HEK293 (cell line): ENCODE results near the gene PANX1.
A peak's percentile ranks its signal among the peaks of the same experiment; 100 is the strongest.

Experiments used
- BCL6B ChIP-seq: fragments of 450-650 bp; formaldehyde crosslinking; IDR thresholded peaks from 2 replicates; pipeline ENCODE4 v1.5.1; 2017; ENCODE audit warnings: missing biosample characterization, missing genetic modification characterization
- CTCF ChIP-seq: fragments of 450-650 bp; formaldehyde crosslinking; IDR thresholded peaks from 2 replicates; pipeline ENCODE4 v1.5.1; 2016; ENCODE audit warnings: missing biosample characterization, missing genetic modification characterization
- ELK4 ChIP-seq: IDR thresholded peaks from 2 replicates; pipeline ENCODE4 v1.6.1; 2011; ENCODE audit warnings: mild to moderate bottlenecking, low read depth, low read length, borderline replicate concordance
- HIC1 ChIP-seq: fragments of 450-650 bp; formaldehyde crosslinking; IDR thresholded peaks from 2 replicates; pipeline ENCODE4 v1.5.1; 2016; ENCODE audit warnings: missing biosample characterization, missing genetic modification characterization
- IKZF3 ChIP-seq: fragments of 450-650 bp; IDR thresholded peaks from 2 replicates; pipeline ENCODE4 v1.5.0; 2018; ENCODE audit warnings: missing biosample characterization, mild to moderate bottlenecking, missing genetic modification characterization, moderate library complexity
- KLF1 ChIP-seq: fragments of 450-650 bp; formaldehyde crosslinking; IDR thresholded peaks from 2 replicates; pipeline ENCODE4 v1.5.1; 2016; ENCODE audit warnings: missing biosample characterization, missing genetic modification characterization
- KLF16 ChIP-seq: fragments of 450-650 bp; formaldehyde crosslinking; IDR thresholded peaks from 2 replicates; pipeline ENCODE4 v1.5.1; 2017; ENCODE audit warnings: missing biosample characterization, missing genetic modification characterization
- MEIS1 ChIP-seq: sonication (generic); formaldehyde crosslinking; IDR thresholded peaks from 2 replicates; pipeline ENCODE4 v1.8.1; 2022; ENCODE audit warnings: missing genetic modification reagents, mild to moderate bottlenecking, borderline replicate concordance
- PRDM10 ChIP-seq: fragments of 450-650 bp; formaldehyde crosslinking; IDR thresholded peaks from 2 replicates; pipeline ENCODE4 v1.5.1; 2016; ENCODE audit warnings: missing biosample characterization, missing genetic modification characterization
- PRDM4 ChIP-seq: fragments of 450-650 bp; formaldehyde crosslinking; IDR thresholded peaks from 2 replicates; pipeline ENCODE4 v1.5.1; 2017; ENCODE audit warnings: missing biosample characterization, missing genetic modification characterization
- RBAK ChIP-seq: fragments of 450-650 bp; formaldehyde crosslinking; IDR thresholded peaks from 2 replicates; pipeline ENCODE4 v1.5.1; 2016; ENCODE audit warnings: missing biosample characterization, missing genetic modification characterization
- REPIN1 ChIP-seq: fragments of 450-650 bp; formaldehyde crosslinking; IDR thresholded peaks from 2 replicates; pipeline ENCODE4 v1.5.1; 2017; ENCODE audit warnings: missing biosample characterization, missing genetic modification characterization, low read depth
- ZBTB17 ChIP-seq: fragments of 450-650 bp; formaldehyde crosslinking; IDR thresholded peaks from 2 replicates; pipeline ENCODE4 v1.5.1; 2016; ENCODE audit warnings: missing biosample characterization, missing genetic modification characterization
- ZEB2 ChIP-seq: fragments of 450-650 bp; formaldehyde crosslinking; IDR thresholded peaks from 2 replicates; pipeline ENCODE4 v1.5.1; 2016; ENCODE audit warnings: missing biosample characterization, missing genetic modification characterization
- ZFP3 ChIP-seq: fragments of 450-650 bp; formaldehyde crosslinking; IDR thresholded peaks from 2 replicates; pipeline ENCODE4 v1.5.1; 2016; ENCODE audit warnings: low read depth, missing biosample characterization, missing genetic modification characterization
- ZFP41 ChIP-seq: fragments of 450-650 bp; formaldehyde crosslinking; IDR thresholded peaks from 2 replicates; pipeline ENCODE4 v1.5.1; 2016; ENCODE audit warnings: missing biosample characterization, missing genetic modification characterization, borderline replicate concordance
- ZNF169 ChIP-seq: fragments of 450-650 bp; formaldehyde crosslinking; IDR thresholded peaks from 2 replicates; pipeline ENCODE4 v1.5.1; 2016; ENCODE audit warnings: missing biosample characterization, missing genetic modification characterization
- ZNF202 ChIP-seq: fragments of 450-650 bp; formaldehyde crosslinking; IDR thresholded peaks from 2 replicates; pipeline ENCODE4 v1.5.1; 2016; ENCODE audit warnings: missing biosample characterization, missing genetic modification characterization, borderline replicate concordance
- ZNF23 ChIP-seq: fragments of 450-650 bp; formaldehyde crosslinking; IDR thresholded peaks from 2 replicates; pipeline ENCODE4 v1.5.1; 2016; ENCODE audit warnings: missing biosample characterization, missing genetic modification characterization, borderline replicate concordance
- ZNF302 ChIP-seq: fragments of 450-650 bp; formaldehyde crosslinking; IDR thresholded peaks from 2 replicates; pipeline ENCODE4 v1.5.1; 2016; ENCODE audit warnings: missing biosample characterization, missing genetic modification characterization, low read depth
- ZNF37A ChIP-seq: fragments of 450-650 bp; IDR thresholded peaks from 2 replicates; pipeline ENCODE4 v1.5.1; 2018; ENCODE audit warnings: missing biosample characterization, missing genetic modification characterization
- ZNF416 ChIP-seq: fragments of 450-650 bp; formaldehyde crosslinking; IDR thresholded peaks from 2 replicates; pipeline ENCODE4 v1.5.1; 2016; ENCODE audit warnings: missing biosample characterization, missing genetic modification characterization
- ZNF549 ChIP-seq: fragments of 450-650 bp; IDR thresholded peaks from 2 replicates; pipeline ENCODE4 v1.5.1; 2018; ENCODE audit warnings: missing biosample characterization, missing genetic modification characterization, mild to moderate bottlenecking, inconsistent platforms, moderate library complexity
- ZNF600 ChIP-seq: fragments of 450-650 bp; formaldehyde crosslinking; IDR thresholded peaks from 2 replicates; pipeline ENCODE4 v1.5.1; 2016; ENCODE audit warnings: missing biosample characterization, missing genetic modification characterization
- ZNF658 ChIP-seq: fragments of 450-650 bp; formaldehyde crosslinking; IDR thresholded peaks from 2 replicates; pipeline ENCODE4; 2016; ENCODE audit warnings: missing biosample characterization, missing genetic modification characterization
- ZNF664 ChIP-seq: fragments of 450-650 bp; formaldehyde crosslinking; IDR thresholded peaks from 2 replicates; pipeline ENCODE4 v1.5.1; 2016; ENCODE audit warnings: missing biosample characterization, missing genetic modification characterization
- ZNF785 ChIP-seq: fragments of 450-650 bp; formaldehyde crosslinking; IDR thresholded peaks from 2 replicates; pipeline ENCODE4 v1.5.1; 2016; ENCODE audit warnings: missing biosample characterization, missing genetic modification characterization
- ZNF837 ChIP-seq: fragments of 450-650 bp; formaldehyde crosslinking; IDR thresholded peaks from 2 replicates; pipeline ENCODE4 v1.5.1; 2016; ENCODE audit warnings: missing biosample characterization, missing genetic modification characterization

PANX1 gene

GRCh38 chr11:94128746-94129511 lies at the start of gene PANX1 (continued):
- TF ChIP-seq ELK4: peak; percentile 73; the same call in 1 of the 2 replicates
- no peak for TF ChIP-seq ZFP3
- no peak for TF ChIP-seq REPIN1 (tag by site-specific recombination)
- no peak for TF ChIP-seq CTCF (tag by site-specific recombination)
- TF ChIP-seq ZNF658 (tag by site-specific recombination): no peak
- no peak for TF ChIP-seq ZEB2 (tag by site-specific recombination)
- TF ChIP-seq KLF16 (tag by site-specific recombination): no peak
- no peak for TF ChIP-seq ZNF169 (tag by site-specific recombination)
- no peak for TF ChIP-seq ZNF549 (tag by site-specific recombination)
- TF ChIP-seq KLF1: peak; percentile 95
- no peak for TF ChIP-seq ZFP41
- peak; percentile 97 for TF ChIP-seq ZBTB17
- no peak for TF ChIP-seq RBAK
- no peak for TF ChIP-seq MEIS1
- 0 out of 2 replicates have a peak, but pooled peaks have one; percentile 29 for TF ChIP-seq HIC1 (tag by site-specific recombination)
- TF ChIP-seq ZNF202: no peak
- TF ChIP-seq ZNF23 (tag by site-specific recombination): no peak
- no peak; the same call in 1 of the 2 replicates for TF ChIP-seq ZNF600 (tag by site-specific recombination)
- TF ChIP-seq ZNF837 (tag by site-specific recombination): no peak
- TF ChIP-seq ZNF416 (tag by site-specific recombination): no peak
- no peak for TF ChIP-seq IKZF3
- TF ChIP-seq BCL6B (tag by site-specific recombination): no peak
- TF ChIP-seq PRDM10 (tag by site-specific recombination): peak; percentile 66; the same call in 1 of the 2 replicates
- TF ChIP-seq ZNF664: no peak
- no peak for TF ChIP-seq ZNF37A (tag by site-specific recombination)
- TF ChIP-seq PRDM4 (tag by site-specific recombination): no peak
- TF ChIP-seq ZNF785 (tag by site-specific recombination): no peak
- no peak for TF ChIP-seq ZNF302
